C4-2B (cell line): ENCODE measurements around the gene GATA1.
A peak's percentile ranks its signal among the peaks of the same experiment; 100 is the strongest.

Source experiments
- H3K27ac ChIP-seq: fragments of 450-650 bp; 2 replicates; pipeline ENCODE4 v1.5.1; 2017
- ZFX ChIP-seq: fragments of 450-650 bp; IDR thresholded peaks from 2 replicates; pipeline ENCODE4 v1.6.1; 2017
- TF ChIP-seq, protein P1 (sequence below): fragments of 450-650 bp; conservative IDR thresholded peaks from 2 replicates; pipeline ENCODE4 v1.5.1; 2017; ENCODE audit warnings: mild to moderate bottlenecking

GATA1 gene

DNA sequence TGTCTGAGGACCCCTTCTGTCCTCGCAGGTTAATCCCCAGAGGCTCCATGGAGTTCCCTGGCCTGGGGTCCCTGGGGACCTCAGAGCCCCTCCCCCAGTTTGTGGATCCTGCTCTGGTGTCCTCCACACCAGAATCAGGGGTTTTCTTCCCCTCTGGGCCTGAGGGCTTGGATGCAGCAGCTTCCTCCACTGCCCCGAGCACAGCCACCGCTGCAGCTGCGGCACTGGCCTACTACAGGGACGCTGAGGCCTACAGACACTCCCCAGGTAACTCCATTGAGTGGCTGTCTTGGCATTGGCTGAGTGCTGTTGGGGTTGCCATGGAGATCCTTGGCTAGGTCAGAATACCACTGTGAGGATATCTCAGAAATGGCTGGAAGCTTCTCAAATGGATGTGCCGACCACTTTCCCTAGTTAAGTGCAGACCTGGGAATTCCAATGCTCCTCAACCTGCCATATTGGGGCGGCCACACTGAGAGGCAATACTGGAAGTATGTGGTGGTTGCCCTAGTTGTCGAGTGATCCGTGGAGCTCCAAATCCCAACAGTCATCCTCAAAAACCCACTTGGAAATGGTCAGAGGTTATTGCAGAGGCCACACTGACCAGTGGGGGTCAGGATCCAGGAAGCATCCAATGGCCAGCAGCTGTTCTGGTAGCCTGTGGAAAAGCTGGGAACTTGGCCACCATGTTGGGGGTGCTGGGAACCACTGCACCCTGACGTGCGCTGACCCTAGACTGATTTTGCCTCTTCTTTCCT is 4.9 kb downstream of the GATA1 start:
- no peak for TF ChIP-seq ZFX
- TF ChIP-seq, protein P1, sequence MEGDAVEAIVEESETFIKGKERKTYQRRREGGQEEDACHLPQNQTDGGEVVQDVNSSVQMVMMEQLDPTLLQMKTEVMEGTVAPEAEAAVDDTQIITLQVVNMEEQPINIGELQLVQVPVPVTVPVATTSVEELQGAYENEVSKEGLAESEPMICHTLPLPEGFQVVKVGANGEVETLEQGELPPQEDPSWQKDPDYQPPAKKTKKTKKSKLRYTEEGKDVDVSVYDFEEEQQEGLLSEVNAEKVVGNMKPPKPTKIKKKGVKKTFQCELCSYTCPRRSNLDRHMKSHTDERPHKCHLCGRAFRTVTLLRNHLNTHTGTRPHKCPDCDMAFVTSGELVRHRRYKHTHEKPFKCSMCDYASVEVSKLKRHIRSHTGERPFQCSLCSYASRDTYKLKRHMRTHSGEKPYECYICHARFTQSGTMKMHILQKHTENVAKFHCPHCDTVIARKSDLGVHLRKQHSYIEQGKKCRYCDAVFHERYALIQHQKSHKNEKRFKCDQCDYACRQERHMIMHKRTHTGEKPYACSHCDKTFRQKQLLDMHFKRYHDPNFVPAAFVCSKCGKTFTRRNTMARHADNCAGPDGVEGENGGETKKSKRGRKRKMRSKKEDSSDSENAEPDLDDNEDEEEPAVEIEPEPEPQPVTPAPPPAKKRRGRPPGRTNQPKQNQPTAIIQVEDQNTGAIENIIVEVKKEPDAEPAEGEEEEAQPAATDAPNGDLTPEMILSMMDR = no peak
- H3K27ac ChIP-seq = no peak overlapping the region

DNA sequence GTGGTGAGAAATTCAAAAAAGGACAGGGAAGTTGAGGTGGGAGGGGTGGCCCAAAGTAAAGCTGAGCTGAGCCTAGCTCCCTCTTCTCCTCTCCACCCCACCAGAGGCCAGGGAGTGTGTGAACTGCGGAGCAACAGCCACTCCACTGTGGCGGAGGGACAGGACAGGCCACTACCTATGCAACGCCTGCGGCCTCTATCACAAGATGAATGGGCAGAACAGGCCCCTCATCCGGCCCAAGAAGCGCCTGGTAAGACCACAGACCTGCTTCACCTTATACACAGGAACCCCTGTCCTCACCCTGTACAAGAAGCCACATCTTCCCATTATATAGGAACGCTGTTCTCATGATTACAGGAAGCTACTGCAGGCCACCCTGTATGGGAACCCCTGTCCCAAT is 5.8 kb downstream of the GATA1 start:
- TF ChIP-seq ZFX = no peak
- TF ChIP-seq, protein P1 = no peak
- H3K27ac ChIP-seq = no peak overlapping the region

DNA sequence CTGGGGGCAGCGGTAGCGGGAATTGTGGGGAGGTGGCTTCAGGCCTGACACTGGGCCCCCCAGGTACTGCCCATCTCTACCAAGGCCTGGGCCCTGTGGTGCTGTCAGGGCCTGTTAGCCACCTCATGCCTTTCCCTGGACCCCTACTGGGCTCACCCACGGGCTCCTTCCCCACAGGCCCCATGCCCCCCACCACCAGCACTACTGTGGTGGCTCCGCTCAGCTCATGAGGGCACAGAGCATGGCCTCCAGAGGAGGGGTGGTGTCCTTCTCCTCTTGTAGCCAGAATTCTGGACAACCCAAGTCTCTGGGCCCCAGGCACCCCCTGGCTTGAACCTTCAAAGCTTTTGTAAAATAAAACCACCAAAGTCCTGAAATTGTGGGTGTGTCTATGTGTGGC is 7.5 kb downstream of the GATA1 start:
- TF ChIP-seq, protein P1 = no peak
- no peak for TF ChIP-seq ZFX
- H3K27ac ChIP-seq = no peak overlapping the region

DNA sequence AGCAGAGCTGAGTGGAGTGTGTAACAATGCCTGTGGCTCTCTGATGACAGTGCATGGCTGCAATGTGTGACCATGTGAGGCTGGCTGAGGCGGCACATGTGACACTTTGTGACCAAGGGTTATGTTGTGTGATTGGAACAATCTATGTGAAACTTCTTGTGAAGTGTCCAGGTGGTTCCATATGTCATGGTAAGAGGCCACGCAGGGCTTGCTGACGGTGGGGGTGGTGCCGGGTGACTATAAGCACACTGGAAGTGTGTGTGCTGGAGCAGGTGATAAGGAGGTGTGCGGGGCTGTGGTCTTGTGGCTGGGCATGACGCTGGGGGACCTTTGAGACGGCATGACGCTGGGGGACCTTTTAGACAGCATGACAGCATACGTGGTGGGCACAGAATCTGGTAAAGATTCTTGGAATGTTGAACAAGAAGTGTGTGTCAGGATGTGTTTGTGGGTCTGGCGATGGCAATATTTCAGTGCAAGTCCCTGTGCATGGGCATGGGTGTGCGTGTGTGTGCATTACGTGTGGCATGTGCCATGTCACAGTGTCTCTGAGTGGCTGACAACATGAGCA is 8.0 kb downstream of the GATA1 start:
- TF ChIP-seq ZFX = no peak
- TF ChIP-seq, protein P1 = no peak
- H3K27ac ChIP-seq = no peak overlapping the region

GRCh38 chrX:48794911-48795515 is 8.6 kb downstream of the GATA1 start:
- TF ChIP-seq ZFX = no peak
- TF ChIP-seq, protein P1 = no peak
- H3K27ac ChIP-seq = no peak overlapping the region

DNA sequence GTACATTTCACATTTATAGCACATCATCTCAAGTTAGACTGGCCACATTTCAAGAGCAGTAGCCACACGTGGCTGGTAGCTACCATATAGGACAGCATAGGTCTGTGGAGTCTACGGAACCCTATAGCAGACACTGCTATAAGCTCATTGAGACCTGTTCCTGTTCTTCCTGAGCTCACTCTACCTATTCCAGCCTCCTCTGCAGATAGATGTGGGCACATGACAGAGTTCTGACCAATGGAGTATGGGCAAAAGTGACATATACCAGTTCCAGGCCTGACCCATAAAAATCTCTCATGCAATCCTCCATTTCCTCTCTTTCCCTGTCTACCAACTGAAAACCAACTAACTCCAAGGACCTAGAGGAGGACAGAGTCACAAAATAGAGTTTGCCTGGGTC is 11.9 kb downstream of the GATA1 start:
- TF ChIP-seq, protein P1 = no peak
- no peak for TF ChIP-seq ZFX
- H3K27ac ChIP-seq = no peak overlapping the region

- H3K27ac ChIP-seq = peak overlapping the region; percentile 88
Observed at GRCh38 chrX:48800574-48801279, 14.3 kb downstream of the GATA1 start.

More at GRCh38 chrX:48800574-48801279, 14.3 kb downstream of the GATA1 start:
- TF ChIP-seq, protein P1 = no peak
- TF ChIP-seq ZFX = no peak
